ENCODE results near the gene TGIF1.

- TF ChIP-seq CTCF (IDR thresholded peaks at IDR 0.05): no peak
- no peak for TF ChIP-seq EZH2phosphoT487 (IDR thresholded peaks at IDR 0.05)
- no peak for TF ChIP-seq EZH2 (IDR thresholded peaks at IDR 0.05)
These were observed 22.9 kb downstream of the TGIF1 start for GRCh38 chr18:3472681-3473544.
